ENCODE data around the gene SEMA4B.
"Not testable (repeated sequence)": the region's sequence is repeated elsewhere in the genome, so short reads cannot be mapped to it uniquely, and the experiment has no call there.

SEMA4B gene

GRCh38 chr15:90230071-90230494 lies 29.0 kb downstream of the SEMA4B start:
- DNase-seq = no peak

- no peak for DNase-seq
Observed at GRCh38 chr15:90230610-90231009, 29.5 kb downstream of the SEMA4B start.

GRCh38 chr15:90231028-90232017 lies 30.2 kb downstream of the SEMA4B start:
- DNase-seq = no peak

GRCh38 chr15:90232196-90232595 lies 31.1 kb downstream of the SEMA4B start:
- DNase-seq = no peak

GRCh38 chr15:90232941-90233386 lies 31.8 kb downstream of the SEMA4B start:
- DNase-seq = no peak

- DNase-seq = peak; percentile 79
Observed at GRCh38 chr15:90233387-90234095, 32.4 kb downstream of the SEMA4B start, which contains the start of gene CIB1. Gene CIB1 (minus strand): TSS chr15:90233941. CDS start chr15:90233885, 56 bp downstream.

GRCh38 chr15:90234096-90234988 lies 33.2 kb downstream of the SEMA4B start, which contains the start of gene GDPGP1:
Gene GDPGP1 (plus strand): TSS chr15:90234209. CDS start chr15:90240909, 6,700 bp downstream.
- no peak for DNase-seq

GRCh38 chr15:90239371-90239770 lies 38.2 kb downstream of the SEMA4B start:
- no peak for DNase-seq

GRCh38 chr15:90240856-90241255 lies 39.7 kb downstream of the SEMA4B start:
- DNase-seq = no peak

- no peak for DNase-seq
Observed at GRCh38 chr15:90241343-90242192, 40.4 kb downstream of the SEMA4B start.

- no peak for DNase-seq
Observed at GRCh38 chr15:90243943-90244639, 43.0 kb downstream of the SEMA4B start.

GRCh38 chr15:90248789-90249202 lies 47.7 kb downstream of the SEMA4B start:
- no peak for DNase-seq

- DNase-seq = peak; percentile 16
Observed at GRCh38 chr15:90249203-90249863, 48.2 kb downstream of the SEMA4B start, which contains the start of gene TTLL13. Gene TTLL13 (plus strand): TSS chr15:90249556. CDS start chr15:90250631, 1,075 bp downstream.

- DNase-seq = no peak
Observed at GRCh38 chr15:90257776-90258175, 56.6 kb downstream of the SEMA4B start.

- no peak for DNase-seq
Observed at GRCh38 chr15:90259524-90259923, 58.4 kb downstream of the SEMA4B start.

GRCh38 chr15:90260731-90261130 lies 59.6 kb downstream of the SEMA4B start:
- DNase-seq = not testable (repeated sequence)

- DNase-seq = no peak
Observed at GRCh38 chr15:90261811-90262210, 60.7 kb downstream of the SEMA4B start.

- no peak for DNase-seq
Observed at GRCh38 chr15:90262426-90262825, 61.3 kb downstream of the SEMA4B start.

- no peak for DNase-seq
Observed at GRCh38 chr15:90264671-90265070, 63.5 kb downstream of the SEMA4B start.

Data from NCI-H2107 (cell line).